ENCODE data around the gene ELN. TPM values are rescaled to one million over a fixed set of nuclear protein-coding genes. Genes with fewer than 3 reads are reported as not detected.

The ELN gene
- total RNA-seq, 8 experiments from 2014 or later, result 0.69 to 7.7 (median 2.0) TPM

- Histone ChIP-seq H3K4me1 (replicated peaks in 1 of 2) (peaks cover 14 to 25% of the 10 kb centered on the region in 2 donors), H3K4me3 (no peak overlapping the region), H3K27ac (no peak overlapping the region)
- ATAC-seq (replicated peaks in 6 of 8), result no peak
- 80 to 100% (median 90%) methylated on average over 1 to 5 of the region's 5 CpGs; no CpG with 5 or more reads in 3 of the 10 experiments for WGBS, 10 experiments
- in situ Hi-C loops (cut with MboI; ENCODE audit: low pct_unique_long_range_greater_than_20kb in 2 of 9, low sequenced_read_pairs in 9 of 9, unreplicated experiment in 9 of 9), result no loop called here
These were observed 8.8 kb upstream of the ELN start for GRCh38 chr7:74019149-74019548.

GRCh38 chr7:74020390-74020789 is 7.6 kb upstream of the ELN start:
- WGBS, 10 experiments, result 74 to 100% (median 87%) methylated on average over 1 to 9 of the region's 9 CpGs; no CpG with 5 or more reads in 2 of the 10 experiments
- Histone ChIP-seq H3K4me1 (replicated peaks in 1 of 2) (peaks cover 14 to 25% of the 10 kb centered on the region in 2 donors), H3K27ac (no peak overlapping the region), H3K4me3 (no peak overlapping the region)
- peak in 3 of 8 experiments; percentile 21 to 73 (median 58) for ATAC-seq (replicated peaks in 6 of 8)
- in situ Hi-C loops (cut with MboI; ENCODE audit: low pct_unique_long_range_greater_than_20kb in 2 of 9, low sequenced_read_pairs in 9 of 9, unreplicated experiment in 9 of 9), result loop anchor here in 1 of 9 experiments (10.0 kb wide), 1 partner anchor 156 kb away; the partner anchor contains the start of gene TMEM270

- H3K4me1 ChIP-seq (replicated peaks in 1 of 2), result peaks cover 14 to 28% of the 10 kb centered on the region in 2 donors
- no peak overlapping the region for H3K27ac ChIP-seq
- no peak overlapping the region for H3K4me3 ChIP-seq
- in situ Hi-C loops (cut with MboI; ENCODE audit: low pct_unique_long_range_greater_than_20kb in 2 of 9, low sequenced_read_pairs in 9 of 9, unreplicated experiment in 9 of 9), result loop anchor here in 1 of 9 experiments (10.0 kb wide), 1 partner anchor 157 kb away; the partner anchor contains the start of gene TMEM270
- no peak for ATAC-seq (replicated peaks in 6 of 8)
- 66 to 100% (median 87%) methylated on average over 1 to 4 of the region's 26 CpGs; no CpG with 5 or more reads in 4 of the 10 experiments for WGBS, 10 experiments
These were observed 6.2 kb upstream of the ELN start for GRCh38 chr7:74021546-74022320.

DNA sequence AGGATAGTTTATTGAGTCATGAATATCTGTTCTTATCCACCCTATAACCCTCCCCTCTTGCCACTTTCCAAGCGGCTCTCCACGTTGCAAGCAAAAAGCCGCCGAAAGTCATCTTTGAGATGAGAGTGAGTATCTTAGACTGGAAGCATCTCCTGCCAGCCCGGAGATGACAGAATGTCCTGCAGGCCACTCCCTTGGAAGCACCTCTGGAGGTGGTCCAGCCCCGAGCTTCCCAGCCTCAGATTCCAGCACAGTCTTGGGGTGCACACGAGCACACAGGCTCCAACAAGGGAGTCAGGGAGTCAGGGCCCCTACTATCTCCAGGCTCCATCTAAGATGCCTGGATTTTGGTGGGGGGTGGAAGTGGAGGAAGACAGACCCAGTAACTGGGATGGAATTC is 5.5 kb upstream of the ELN start:
- Histone ChIP-seq H3K27ac (no peak overlapping the region), H3K4me1 (replicated peaks in 1 of 2) (peaks cover 19 to 30% of the 10 kb centered on the region in 2 donors), H3K4me3 (no peak overlapping the region)
- no peak for ATAC-seq (replicated peaks in 6 of 8)
- in situ Hi-C loops (cut with MboI; ENCODE audit: low pct_unique_long_range_greater_than_20kb in 2 of 9, low sequenced_read_pairs in 9 of 9, unreplicated experiment in 9 of 9), result loop anchor here in 1 of 9 experiments (10.0 kb wide), 1 partner anchor 158 kb away; the partner anchor contains the start of gene TMEM270
- WGBS, 10 experiments, result 50 to 100% (median 87%) methylated on average over 1 to 7 of the region's 7 CpGs; no CpG with 5 or more reads in 5 of the 10 experiments

DNA sequence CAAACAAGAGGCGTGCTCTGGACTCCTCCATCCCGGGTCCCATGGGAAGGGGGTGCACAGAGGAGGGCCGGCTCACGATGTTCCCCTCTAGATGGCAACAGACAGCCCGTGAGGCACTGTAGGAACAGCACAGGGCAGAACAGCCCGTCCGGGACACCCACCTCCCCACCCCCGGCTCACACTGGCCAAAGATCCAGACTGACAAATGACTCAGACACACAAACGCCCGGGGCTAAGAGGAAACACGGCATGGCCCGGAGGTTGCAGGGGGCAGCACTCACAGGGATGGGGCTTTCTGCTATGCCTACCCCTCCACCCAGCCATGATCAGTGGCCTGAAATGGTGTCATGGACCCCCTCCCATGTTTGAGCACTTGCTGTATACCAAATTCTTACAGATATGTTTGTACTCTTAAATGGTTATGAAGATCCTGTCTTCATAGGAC is 4.9 kb upstream of the ELN start:
- Histone ChIP-seq H3K27ac (no peak overlapping the region), H3K4me1 (replicated peaks in 1 of 2) (peaks cover 25 to 34% of the 10 kb centered on the region in 2 donors), H3K4me3 (no peak overlapping the region)
- in situ Hi-C loops (cut with MboI; ENCODE audit: low pct_unique_long_range_greater_than_20kb in 2 of 9, low sequenced_read_pairs in 9 of 9, unreplicated experiment in 9 of 9), result loop anchor here in 1 of 9 experiments (10.0 kb wide), 1 partner anchor 158 kb away; the partner anchor contains the start of gene TMEM270
- WGBS, 10 experiments, result 0 to 15% (median 8%) methylated on average over 1 to 5 of the region's 12 CpGs; no CpG with 5 or more reads in 5 of the 10 experiments
- ATAC-seq (replicated peaks in 6 of 8), result peak; percentile 32 to 79 (median 63)

DNA sequence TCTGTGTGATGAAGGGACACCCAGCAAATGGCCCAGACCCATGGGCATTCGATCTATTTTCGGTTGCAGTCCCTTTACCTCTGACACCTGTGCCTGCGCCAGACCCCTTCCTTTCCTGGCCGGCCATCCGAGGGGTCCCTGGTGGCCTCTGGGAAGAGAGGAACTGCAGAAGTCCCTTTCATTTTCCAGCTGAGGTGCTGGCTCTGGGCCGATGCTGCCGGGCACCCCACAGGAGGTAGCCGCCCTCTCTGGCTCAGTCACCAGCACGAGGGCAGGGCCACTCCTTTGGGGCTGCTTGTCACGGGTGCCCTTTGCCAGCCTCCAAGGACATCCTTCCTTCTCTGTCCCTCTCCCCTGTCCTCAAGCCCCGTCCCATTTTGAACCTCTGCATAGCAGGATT is 4.2 kb upstream of the ELN start:
- no peak for ATAC-seq (replicated peaks in 6 of 8)
- WGBS, 10 experiments, result 0 to 100% (median 92%) methylated on average over 1 to 5 of the region's 11 CpGs; no CpG with 5 or more reads in 4 of the 10 experiments
- Histone ChIP-seq H3K27ac (no peak overlapping the region), H3K4me3 (no peak overlapping the region), H3K4me1 (replicated peaks in 1 of 2) (peaks cover 31 to 41% of the 10 kb centered on the region in 2 donors)
- in situ Hi-C loops (cut with MboI; ENCODE audit: low pct_unique_long_range_greater_than_20kb in 2 of 9, low sequenced_read_pairs in 9 of 9, unreplicated experiment in 9 of 9), result loop anchor here in 1 of 9 experiments (10.0 kb wide), 1 partner anchor 159 kb away; the partner anchor contains the start of gene TMEM270

DNA sequence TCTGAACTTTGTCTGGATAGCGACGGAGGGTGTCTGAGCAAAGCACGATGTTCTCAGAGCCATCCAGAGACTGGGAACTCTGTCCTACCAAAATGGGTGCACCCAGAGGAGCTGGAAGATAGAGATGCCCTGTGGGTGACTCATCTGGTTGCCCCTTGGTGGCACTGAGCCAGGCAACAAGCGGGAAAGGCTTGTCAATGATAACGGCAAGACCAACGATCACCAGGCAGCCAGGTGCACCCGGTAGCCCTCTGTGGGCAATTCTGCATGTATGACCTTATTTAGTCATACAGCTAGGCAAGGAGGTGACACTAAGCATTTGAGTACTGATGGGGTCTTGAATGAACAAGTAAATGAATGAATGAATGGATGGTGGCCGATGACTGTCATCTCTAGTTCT is 2.8 kb upstream of the ELN start:
- Histone ChIP-seq H3K4me3 (no peak overlapping the region), H3K4me1 (replicated peaks in 1 of 2) (peaks cover 37 to 46% of the 10 kb centered on the region in 2 donors), H3K27ac (no peak overlapping the region)
- in situ Hi-C loops (cut with MboI; ENCODE audit: low pct_unique_long_range_greater_than_20kb in 2 of 9, low sequenced_read_pairs in 9 of 9, unreplicated experiment in 9 of 9), result loop anchor here in 1 of 9 experiments (10.0 kb wide), 1 partner anchor 160 kb away; the partner anchor contains the start of gene TMEM270
- WGBS, 10 experiments, result 0 to 89% (median 48%) methylated on average over 1 to 6 of the region's 8 CpGs; no CpG with 5 or more reads in 2 of the 10 experiments
- no peak for ATAC-seq (replicated peaks in 6 of 8)

- in situ Hi-C loops (cut with MboI; ENCODE audit: low pct_unique_long_range_greater_than_20kb in 2 of 9, low sequenced_read_pairs in 9 of 9, unreplicated experiment in 9 of 9), result loop anchor here in 1 of 9 experiments (10.0 kb wide), 1 partner anchor 161 kb away; the partner anchor contains the start of gene TMEM270
- ATAC-seq (replicated peaks in 6 of 8), result no peak
- no peak overlapping the region for H3K27ac ChIP-seq
These were observed 2.2 kb upstream of the ELN start for GRCh38 chr7:74025730-74026129.

GRCh38 chr7:74026406-74026902 is 1.5 kb upstream of the ELN start:
- H3K27ac ChIP-seq, result no peak overlapping the region
- ATAC-seq (replicated peaks in 6 of 8), result peak in 5 of 8 experiments; percentile 2 to 31 (median 10)
- 0 to 83% (median 46%) methylated on average over 1 to 2 of the region's 6 CpGs; no CpG with 5 or more reads in 4 of the 10 experiments for WGBS, 10 experiments
- H3K4me3 ChIP-seq, result no peak overlapping the region
- H3K4me1 ChIP-seq (replicated peaks in 1 of 2), result peaks cover 40 to 50% of the 10 kb centered on the region in 2 donors
- in situ Hi-C loops (cut with MboI; ENCODE audit: low pct_unique_long_range_greater_than_20kb in 2 of 9, low sequenced_read_pairs in 9 of 9, unreplicated experiment in 9 of 9), result loop anchor here in 1 of 9 experiments (10.0 kb wide), 1 partner anchor 162 kb away; the partner anchor contains the start of gene TMEM270

More at GRCh38 chr7:74025730-74026129, 2.2 kb upstream of the ELN start:
- no peak overlapping the region for H3K4me3 ChIP-seq
- H3K4me1 ChIP-seq (replicated peaks in 1 of 2), result peaks cover 40 to 47% of the 10 kb centered on the region in 2 donors
- 17% methylated on average over 1 of the region's 8 CpGs; no CpG with 5 or more reads in 9 of the 10 experiments for WGBS, 10 experiments

DNA sequence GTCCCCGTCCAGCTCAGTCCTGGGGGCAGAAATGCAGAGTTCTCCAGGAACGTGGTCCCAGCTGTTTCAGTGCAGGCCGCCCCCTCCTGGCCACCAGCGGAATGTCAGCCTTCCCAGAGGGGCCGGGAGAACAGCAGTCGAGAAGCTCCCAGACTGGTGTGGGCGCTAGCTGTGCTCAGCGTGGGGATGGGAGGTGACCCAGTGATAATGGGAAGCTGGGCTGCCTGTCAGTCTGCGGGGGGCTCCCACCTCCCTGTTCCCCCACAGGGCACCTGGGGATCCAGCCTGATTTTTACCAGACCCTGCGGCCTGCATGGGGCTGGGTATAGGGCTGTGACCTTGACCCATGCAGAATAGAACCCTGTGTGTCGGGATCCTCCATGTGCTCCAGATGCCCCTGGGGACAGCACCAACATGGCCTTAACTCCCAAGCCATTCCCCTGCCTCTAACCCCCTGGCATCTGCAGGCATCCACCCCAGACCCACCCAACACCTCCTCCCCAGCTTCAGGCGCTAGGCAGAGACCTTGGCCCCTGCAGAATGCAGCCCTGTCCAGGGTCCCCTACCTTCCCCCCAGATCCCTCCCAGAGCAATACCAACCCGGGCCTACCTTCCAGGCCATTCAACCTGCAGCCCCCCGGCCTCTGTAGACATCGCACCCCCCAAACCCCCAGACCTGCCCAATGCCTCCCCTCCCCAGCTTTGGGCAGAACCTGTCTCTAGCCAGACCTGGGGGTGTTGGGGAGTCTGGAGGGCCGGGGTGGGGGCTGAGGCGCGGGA is 880 bp upstream of the ELN start:
- peak; percentile 50 to 84 (median 66) for ATAC-seq (replicated peaks in 6 of 8)
- Histone ChIP-seq H3K27ac (peak overlapping the region in 1 of 2 donors; percentile 49), H3K4me3 (no peak overlapping the region), H3K4me1 (replicated peaks in 1 of 2) (peaks cover 40 to 50% of the 10 kb centered on the region in 2 donors)
- WGBS, 10 experiments, result 0 to 100% methylated on average over 1 of the region's 18 CpGs; no CpG with 5 or more reads in 8 of the 10 experiments
- in situ Hi-C loops (cut with MboI; ENCODE audit: low pct_unique_long_range_greater_than_20kb in 2 of 9, low sequenced_read_pairs in 9 of 9, unreplicated experiment in 9 of 9), result loop anchor here in 1 of 9 experiments (10.0 kb wide), 1 partner anchor 162 kb away; the partner anchor contains the start of gene TMEM270

- peak in 4 of 8 experiments; percentile 2 to 4 (median 4) for ATAC-seq (replicated peaks in 6 of 8)
- Histone ChIP-seq H3K27ac (peak overlapping the region in 1 of 2 donors; percentile 24), H3K4me3 (peak overlapping the region in 1 of 5 donors; percentile 14)
These were observed 407 bp downstream of the ELN start for GRCh38 chr7:74028321-74028838.

More at GRCh38 chr7:74028321-74028838, 407 bp downstream of the ELN start:
- peaks cover 31 to 41% of the 10 kb centered on the region in 2 donors for H3K4me1 ChIP-seq (replicated peaks in 1 of 2)
- WGBS, 10 experiments, result 7 to 60% methylated on average over 1 to 3 of the region's 13 CpGs; no CpG with 5 or more reads in 8 of the 10 experiments
- in situ Hi-C loops (cut with MboI; ENCODE audit: low pct_unique_long_range_greater_than_20kb in 2 of 9, low sequenced_read_pairs in 9 of 9, unreplicated experiment in 9 of 9), result loop anchor here in 1 of 9 experiments (10.0 kb wide), 1 partner anchor 164 kb away; the partner anchor contains the start of gene TMEM270
